Neural progenitor cell (in vitro differentiated cells): ENCODE data around the gene TMCC1.

Experiments used
- CTCF ChIP-seq: fragments of 200-600 bp; sonication (generic); IDR thresholded peaks from 2 replicates; pipeline ENCODE4 v1.5.1; 2017; ENCODE audit warnings: antibody characterized with exemption, mild to moderate bottlenecking
- EZH2 ChIP-seq: fragments of 200-600 bp; sonication (generic); IDR thresholded peaks from 2 replicates; pipeline ENCODE4 v1.6.1; 2017; ENCODE audit warnings: antibody characterized with exemption, mild to moderate bottlenecking, moderate library complexity

GRCh38 chr3:129638481-129638880, 255.0 kb downstream of the TMCC1 start:
- TF ChIP-seq EZH2: no peak
- no peak for TF ChIP-seq CTCF
